ENCODE results near the gene FLAD1.

The FLAD1 gene

GRCh38 chr1:155037851-155038441, 54.8 kb downstream of the FLAD1 start:
- no peak for DNase-seq (ENCODE audit: low read depth in 2 of 2)

GRCh38 chr1:155038602-155039307, 55.6 kb downstream of the FLAD1 start:
- DNase-seq (ENCODE audit: low read depth in 2 of 2) = no peak

DNA sequence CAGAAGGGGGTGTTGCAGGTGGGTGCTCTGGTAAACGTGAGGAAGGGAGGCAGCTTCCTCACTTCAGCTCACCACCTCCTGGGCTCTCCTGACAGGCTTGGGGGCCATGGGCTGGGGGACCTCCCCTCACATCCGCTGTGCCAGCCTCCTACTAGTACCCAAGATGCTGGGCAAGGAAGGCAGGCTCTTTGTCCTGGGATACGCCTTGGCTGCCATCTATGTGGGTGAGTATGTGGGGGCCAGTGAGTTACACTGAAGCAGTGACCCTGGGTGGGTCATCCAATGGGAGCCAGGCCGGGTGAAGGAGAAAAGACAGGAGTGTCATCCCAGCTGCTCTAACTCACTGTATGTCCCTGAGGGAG, 56.1 kb downstream of the FLAD1 start:
- no peak for DNase-seq (ENCODE audit: low read depth in 2 of 2)

DNA sequence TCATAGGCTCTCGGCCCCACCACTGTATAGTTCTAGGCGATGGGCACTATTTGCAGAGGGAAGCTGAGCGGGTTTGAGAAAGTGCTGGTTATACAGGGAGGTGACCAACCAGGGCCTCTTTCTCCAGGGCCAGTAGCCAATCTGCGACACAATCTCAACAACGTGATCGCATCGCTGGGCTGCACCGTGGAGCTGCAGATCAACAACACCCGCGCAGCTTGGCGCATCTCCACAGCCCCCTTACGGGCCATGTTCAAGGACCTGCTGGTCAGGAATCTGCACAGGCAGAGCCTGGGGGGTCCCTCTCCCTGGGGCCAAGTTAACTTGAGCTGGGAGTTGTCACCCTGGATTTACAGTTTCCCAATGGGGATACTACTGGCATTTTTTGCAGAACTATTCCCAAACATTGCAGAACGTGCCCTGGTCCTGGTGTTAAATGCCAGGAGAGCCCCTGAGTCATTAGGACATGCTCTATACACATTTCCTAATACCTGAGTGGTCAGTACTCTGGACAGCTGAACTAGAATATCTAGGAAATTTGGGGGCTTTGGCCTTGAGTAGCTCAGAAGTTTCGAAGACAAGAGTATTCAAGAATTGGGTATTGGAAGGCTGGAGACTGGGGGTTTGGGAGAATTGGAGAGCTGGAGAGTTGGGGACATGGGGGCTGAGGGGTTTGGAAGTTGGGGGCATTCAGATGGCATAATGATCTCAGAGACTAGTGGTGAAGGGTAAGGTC, 57.4 kb downstream of the FLAD1 start:
- DNase-seq (ENCODE audit: low read depth in 2 of 2) = no peak

Data from activated CD4-positive, alpha-beta T cell treated with anti-CD3 and anti-CD28 coated beads for 24 hours (primary cell).